Measurements from ENCODE around the gene CTU2.

DNA sequence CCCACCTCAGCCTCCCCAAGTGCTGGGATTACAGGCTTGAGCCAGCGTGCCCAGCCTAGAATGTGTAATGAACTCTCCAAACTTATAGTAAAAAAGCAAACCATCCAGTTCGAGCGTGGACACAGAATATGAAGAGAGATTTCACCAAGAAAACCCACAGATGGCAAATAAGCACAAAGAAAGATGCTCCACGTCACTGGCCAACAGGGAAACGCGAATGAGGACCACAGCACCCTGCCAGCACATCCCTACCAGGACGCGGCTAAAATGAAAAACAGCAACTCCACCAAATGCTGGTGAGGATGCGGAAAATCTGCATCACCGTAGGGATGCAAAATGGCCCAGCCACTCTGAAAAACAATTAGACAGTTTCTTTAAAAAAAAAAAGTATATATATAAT, 44.8 kb upstream of the CTU2 start:
- TF ChIP-seq POLR2A (IDR thresholded peaks at IDR 0.05; ENCODE audit: low read depth, low read length) (no peak), POLR2AphosphoS5 (IDR thresholded peaks at IDR 0.05; ENCODE audit: low read depth, low read length) (no peak)
